Amniotic epithelial cell (primary cell): Measurements from ENCODE around the gene GHR.
"Not testable (repeated sequence)": the region's sequence is repeated elsewhere in the genome, so short reads cannot be mapped to it uniquely, and the experiment has no call there.

ENCODE experiments used
- DNase-seq: peaks from one replicate; pipeline ENCODE4 v3.0.0-alpha.2; 2010; ENCODE audit warnings: low read depth

The GHR gene

DNA sequence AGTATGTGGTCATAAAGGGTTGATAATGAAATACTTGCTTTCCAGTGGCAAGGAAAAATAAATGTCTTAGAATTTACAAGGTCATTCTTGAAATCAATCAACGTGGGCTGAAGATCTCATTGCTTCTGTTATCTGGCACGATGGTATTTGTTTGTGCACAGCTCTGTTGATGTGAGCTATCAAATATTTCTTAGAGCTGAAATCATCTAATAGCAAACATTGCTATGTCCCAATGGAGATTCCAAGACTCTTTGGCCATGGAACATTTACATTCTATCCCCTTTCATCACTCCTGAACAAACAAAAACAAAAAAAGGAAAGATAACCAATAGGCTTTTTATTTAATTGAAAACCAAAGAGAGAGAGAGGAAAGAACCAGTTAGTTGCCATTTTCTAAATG is 221.9 kb downstream of the GHR start:
- peak; percentile 22 for DNase-seq

DNA sequence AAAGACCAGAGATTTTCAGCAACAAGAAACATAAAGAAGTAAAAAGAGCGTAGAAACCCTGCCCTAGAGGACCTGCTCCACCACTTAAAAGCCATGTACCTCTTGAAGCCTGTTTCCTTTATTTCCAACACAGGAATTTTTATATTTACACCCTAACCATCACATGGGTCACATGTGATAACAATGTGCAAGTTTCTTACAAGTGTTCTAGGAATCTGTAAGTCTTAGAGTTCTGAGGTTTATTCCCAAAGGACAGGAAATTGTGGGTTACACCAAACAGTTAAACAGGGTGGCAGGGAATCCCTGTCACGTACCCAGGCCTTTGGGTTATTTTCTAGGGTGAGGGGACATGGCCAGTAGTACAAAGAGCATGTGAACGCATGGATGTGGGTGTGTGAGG is 224.8 kb downstream of the GHR start:
- DNase-seq = no peak

DNA sequence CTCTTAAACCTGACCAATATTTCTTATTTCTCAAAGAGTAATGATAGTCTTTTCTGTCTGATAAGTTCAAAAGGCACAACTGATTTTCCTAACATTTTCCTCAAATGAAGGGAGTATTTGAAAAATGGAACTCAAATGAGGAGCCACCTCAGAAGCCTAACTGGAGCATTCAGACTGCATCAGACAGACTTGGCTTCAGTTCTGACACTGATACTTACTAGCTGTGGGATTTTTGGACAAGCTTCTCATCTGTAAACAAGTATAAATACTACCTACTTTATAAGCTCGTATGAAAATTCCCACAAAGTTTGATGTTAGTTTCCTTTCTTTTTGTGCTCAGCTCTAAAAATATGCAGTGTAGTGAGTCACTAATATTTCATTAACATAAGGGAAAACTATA is 225.7 kb downstream of the GHR start:
- DNase-seq = no peak

DNA sequence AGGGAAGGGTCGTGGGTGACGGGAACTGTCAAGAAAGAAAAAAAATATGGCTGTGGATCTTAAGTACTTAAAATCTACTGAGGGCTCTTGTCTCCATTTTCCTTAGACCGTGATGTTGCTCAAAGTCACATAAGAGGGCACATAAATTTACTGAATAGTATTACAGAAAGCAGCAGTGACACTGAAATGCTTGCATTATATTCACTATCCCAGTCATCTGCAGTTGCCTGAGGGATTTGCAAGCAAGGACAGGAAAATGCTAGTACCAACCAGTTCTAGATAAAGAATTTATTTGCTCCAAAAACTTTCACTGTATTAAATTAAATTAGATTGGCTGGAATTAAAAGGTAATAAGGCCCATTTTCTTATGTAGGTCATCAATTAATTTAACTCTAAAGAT is 226.8 kb downstream of the GHR start:
- DNase-seq = no peak

DNA sequence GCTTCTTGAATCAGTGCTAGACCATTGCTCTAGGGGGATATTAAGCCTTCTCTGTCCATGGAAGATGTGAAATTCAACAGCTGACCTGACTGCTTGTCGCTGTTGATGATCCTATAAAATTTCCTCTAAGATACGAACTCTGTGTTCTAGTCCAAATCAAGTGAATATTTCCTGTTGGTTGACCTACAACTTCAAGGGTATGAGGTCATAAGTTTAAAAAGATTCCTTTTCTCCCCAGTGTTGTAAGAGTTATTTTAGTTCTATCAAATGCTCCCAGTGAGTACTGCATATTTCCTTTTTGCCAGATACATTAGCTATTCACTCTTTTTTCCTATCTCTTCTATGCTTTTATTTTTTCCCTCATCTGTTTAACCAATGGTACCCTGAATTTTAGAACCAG is 230.5 kb downstream of the GHR start:
- no peak for DNase-seq

DNA sequence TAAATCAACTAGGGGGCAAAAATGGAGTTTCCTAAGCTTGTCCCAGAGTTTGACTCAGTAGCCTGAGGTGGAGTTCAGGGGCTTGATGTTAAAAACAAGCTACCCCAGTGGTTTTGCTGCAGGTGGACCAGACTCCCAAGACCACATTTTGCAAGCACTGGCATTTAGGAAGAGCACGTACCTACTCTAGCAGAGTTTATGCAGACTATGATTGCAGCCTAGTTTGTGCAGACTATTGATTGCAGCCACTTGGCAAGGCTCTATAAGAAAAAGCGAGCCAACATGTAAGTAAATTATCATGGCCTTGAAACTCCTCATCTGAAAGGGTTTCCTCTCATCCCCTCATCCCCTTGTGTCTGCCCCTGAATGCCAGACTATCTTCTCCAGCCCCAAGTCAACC is 231.4 kb downstream of the GHR start:
- no peak for DNase-seq

DNA sequence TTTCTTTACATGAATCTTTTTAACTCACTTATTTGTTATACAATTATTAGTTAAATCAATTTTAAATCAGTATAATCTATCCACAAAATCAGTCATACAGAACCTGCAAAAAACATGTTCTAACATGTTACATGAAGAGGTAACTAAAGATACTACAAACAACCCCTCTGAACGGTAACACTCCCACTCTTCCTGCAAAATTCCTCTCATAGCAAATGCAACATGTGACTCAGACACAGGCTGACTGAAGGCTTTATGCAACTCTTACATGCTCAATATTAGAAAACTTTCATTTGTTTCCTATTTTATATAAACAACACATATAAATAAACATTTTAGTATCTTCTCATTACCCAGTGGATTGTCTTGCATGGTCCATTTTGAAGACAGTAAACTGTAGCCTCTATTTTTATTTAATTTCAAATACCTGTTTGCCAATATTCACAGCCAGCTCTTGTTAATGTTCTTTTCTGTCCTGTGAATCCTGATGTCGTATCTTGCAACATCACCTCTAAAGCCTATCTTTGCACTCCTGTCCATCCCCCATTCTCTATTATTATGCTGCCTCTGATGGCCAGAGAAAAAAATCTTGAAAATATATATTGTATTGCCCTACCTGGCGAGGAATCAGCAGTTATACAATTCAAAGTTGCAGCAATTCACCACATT is 232.9 kb downstream of the GHR start:
- DNase-seq = peak; percentile 41

DNA sequence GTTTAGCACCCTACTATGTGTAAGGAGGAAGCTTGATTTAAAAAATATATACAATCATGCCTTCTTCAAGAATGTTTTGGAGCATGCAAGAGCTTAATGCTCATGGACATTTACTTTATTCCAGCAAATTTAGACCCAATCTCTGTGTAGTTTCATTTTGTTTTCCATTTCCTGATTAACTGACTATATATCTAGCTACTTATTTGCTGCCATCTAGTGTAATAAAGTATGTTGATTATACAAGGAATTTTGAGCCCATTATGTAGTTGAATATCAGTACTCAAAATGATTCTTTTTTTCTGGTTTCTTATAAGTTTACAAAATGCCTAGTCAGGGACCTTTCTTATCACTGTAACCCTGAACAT is 233.4 kb downstream of the GHR start:
- DNase-seq = no peak

DNA sequence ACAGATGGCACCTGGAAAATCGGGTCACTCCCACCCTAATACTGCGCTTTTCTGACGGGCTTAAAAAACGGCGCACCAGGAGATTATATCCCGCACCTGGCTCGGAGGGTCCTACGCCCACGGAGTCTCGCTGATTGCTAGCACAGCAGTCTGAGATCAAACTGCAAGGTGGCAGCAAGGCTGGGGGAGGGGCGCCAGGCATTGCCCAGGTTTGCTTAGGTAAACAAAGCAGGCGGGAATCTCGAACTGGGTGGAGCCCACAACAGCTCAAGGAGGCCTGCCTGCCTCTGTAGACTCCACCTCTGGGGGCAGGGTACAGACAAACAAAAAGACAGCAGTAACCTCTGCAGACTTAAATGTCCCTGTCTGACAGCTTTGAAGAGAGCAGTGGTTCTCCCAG is 236.6 kb downstream of the GHR start:
- not testable (repeated sequence) for DNase-seq

DNA sequence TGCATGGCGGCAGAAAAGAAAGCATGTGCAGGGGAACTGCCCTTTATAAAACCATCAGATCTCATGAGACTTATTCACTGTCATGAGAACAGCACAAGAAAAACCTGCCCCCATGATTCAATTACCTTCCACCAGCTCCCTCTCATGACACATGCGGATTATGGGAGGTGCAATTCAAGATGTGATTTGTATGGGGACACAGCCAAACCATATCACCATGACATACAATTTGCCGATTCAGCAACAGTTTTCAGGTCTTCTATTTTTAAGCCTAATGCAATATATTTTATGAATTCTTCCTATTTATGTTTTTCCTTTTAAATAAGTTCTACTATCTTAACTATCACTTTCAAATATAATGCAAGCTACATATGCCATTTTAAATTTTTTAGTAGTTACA is 242.6 kb downstream of the GHR start:
- no peak for DNase-seq

DNA sequence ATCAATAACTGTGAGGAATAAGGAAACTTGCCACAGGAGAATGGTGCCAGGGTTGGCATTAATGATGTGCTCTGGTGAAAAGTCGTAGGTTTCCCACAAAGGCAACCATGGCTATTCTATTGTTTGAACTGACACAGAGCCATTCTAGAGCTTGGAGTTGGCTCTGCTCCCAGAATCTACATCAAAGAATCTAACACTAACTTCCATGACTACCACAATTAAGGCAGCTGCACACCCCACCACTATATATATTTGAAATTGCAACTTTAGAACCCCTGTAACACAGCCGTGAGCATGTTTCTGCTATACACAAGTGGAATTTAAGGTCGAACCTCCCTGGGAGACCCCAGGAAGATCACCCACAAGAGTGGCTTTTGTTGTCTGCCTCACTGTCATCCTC is 243.6 kb downstream of the GHR start:
- DNase-seq = no peak

DNA sequence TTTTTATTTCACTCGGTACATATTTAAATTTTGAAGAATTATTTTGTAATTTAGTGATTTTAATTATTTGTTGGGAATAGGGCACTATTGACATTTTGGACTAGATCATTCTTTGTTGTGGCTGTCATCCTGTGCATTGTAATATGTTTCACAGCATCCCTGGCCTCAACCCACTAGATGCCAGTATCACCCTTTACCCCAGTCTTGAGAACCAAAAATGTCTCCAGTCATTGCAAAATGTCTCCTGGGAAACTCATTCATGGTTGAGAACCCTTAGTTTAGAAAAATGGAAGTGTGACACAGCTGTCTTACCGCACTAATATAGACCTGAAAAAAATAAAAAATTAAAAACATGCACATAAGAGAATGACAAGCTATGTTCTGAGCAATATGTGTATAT is 245.0 kb downstream of the GHR start:
- DNase-seq = no peak

DNA sequence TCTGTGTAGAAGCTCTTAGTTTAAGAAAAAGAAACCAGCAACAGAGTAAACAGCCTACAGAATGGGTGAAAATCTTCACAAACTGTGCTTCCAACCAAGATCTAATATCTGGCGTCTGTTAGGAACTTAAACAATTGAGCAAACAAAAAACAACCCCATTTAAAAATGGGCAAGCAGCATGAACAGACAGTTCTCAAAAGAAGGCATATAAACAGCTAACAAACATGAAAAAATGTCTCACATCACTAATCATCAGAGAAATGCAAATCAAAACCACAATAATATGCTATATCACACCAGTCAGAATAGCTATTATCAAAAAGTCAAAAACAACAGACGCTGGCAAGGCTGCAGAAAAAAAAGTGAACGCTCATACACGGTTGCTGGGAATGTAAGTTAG is 249.7 kb downstream of the GHR start:
- no peak for DNase-seq

DNA sequence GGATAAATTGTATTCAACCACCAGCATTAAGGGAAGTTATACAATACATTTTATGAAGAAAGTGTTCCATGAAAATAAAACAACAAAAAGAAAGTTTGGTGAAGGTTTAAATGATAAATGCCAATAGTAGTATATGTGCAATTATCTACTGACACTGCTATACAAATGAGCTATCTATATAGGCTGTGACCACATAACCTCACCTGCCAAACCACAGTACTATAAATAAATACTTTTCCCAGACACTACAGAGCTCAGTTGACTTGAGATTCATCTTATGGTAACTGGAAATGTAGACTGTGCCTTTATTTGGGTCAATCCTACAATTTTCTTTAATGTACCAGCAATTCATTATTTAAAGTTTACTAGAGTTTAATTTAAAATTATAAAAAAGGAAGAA is 252.4 kb downstream of the GHR start:
- DNase-seq = no peak

DNA sequence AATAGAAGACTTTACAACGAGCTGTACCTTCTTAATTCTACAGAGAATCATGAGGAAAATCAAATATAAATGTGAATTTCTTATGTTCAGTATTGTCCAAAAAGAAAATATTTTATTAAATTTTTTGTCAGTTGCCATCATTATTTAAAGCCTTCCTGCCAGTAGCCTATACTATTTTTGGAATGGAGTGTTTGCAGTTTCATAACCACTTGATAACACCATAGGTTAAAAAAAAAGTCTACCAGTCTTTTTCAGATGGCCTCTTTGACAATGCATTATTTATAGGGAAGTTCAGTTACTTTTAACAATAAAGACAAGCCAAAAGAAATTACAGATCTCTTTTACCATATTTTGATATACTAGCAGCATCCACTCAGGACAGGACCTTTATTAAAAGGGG is 253.1 kb downstream of the GHR start:
- no peak for DNase-seq

DNA sequence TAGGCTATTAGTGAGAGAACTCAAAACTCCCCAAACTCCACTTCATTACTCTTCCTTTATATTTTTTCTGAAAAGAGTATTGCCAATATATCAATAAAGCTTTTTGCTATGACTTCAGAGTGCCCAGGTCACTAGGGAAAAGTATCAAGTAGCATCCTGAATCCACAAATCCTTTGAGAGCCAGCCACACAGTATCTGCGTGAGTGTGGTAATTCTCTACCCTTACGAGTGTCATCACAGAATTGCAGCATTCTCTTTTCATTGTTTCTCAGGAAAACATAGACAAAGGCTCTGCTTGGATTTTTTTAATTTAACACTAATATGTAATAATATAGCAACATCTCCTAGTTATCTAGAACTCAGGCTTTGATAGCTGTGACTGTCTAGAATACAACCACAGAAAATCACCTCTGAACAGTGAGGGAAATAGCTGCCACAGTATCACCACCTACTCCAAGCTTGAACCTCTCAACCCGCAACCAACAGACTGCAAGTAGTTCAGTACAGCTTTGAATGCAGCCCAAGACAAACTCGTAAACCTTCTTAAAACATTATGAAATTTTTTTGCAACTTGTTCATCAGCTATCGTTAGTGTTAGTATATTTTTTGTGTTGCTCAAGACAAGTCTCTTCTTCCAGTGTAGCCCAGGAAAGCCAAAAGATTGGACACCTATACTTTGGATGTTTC is 254.1 kb downstream of the GHR start:
- no peak for DNase-seq

DNA sequence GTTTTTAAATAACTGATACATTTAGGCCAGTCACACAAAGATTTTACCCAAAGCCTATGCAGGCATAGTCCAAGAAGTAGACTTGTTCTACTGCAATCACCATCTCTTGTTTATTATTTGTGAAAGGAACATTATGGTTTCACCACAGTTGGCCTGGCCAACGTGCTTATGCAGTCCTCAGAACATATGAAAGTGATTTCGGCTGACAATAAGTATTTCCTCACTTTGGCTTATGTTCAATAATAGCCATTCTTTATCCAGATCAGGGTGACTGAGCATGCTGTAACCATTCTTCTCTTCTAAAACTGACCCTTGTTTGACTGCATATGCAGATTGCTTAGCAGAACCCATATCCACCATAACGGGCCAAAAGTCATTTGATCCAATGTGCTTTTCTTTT is 256.8 kb downstream of the GHR start:
- DNase-seq = no peak

DNA sequence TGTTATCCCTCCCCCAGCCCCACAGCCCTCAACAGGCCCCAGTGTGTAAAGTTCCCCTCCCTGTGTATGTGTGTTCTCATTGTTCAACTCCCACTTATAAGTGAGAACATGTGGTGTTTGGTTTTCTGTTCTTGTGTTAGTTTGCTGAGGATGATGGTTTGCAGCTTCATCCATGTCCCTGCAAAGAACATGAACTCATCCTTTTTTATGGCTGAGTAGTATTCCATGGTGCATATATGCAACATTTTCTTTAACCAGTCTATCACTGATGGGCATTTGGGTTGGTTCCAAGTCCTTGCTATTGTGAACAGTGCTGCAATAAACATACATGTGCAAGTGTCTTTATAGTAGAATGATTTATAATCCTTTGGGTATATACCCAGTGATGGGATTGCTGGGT is 261.8 kb downstream of the GHR start:
- not testable (repeated sequence) for DNase-seq

DNA sequence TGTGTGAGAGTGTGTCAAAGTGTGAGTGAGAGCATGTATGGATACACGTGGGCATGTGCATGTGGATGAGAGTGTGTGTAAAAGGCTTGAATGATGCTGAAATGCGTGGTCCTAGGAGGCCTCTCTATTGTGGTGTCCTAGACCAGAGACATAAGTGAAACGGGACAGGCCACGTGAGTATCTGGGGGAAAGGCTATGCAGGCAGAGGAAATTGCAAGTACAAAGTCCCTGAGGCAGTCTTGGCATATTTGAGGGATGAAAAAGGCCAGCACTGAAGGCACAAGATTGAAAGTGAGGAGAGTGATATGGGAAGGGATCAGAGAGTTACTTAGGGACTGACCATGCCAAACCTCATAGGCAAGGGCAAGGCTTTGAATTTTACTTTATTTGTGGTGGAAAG is 266.2 kb downstream of the GHR start:
- no peak for DNase-seq

DNA sequence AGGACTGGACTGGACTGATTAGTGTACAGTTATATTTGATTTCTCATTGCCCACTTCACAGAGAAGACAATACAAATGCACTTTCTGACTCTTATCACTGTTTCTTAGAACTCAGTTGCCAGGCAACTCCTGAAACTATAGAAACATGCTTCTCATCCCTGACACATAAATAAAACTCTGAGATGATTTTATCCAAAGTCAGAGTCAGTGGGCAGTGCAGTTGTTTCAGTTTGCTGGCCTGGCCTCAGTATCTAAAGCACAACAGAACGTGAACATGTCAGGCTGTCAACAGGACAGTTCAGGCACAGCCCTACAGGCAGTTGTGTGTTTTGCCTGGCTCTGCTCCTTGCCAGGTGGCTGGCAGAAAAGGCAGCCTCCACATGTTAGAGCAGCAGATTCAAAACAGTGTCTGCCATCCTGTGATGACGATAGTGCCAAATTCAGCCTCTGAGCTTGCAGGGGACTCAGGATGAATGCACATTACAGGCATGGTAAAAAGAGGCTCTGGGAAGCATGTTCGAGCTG is 268.2 kb downstream of the GHR start:
- peak; percentile 68 for DNase-seq

DNA sequence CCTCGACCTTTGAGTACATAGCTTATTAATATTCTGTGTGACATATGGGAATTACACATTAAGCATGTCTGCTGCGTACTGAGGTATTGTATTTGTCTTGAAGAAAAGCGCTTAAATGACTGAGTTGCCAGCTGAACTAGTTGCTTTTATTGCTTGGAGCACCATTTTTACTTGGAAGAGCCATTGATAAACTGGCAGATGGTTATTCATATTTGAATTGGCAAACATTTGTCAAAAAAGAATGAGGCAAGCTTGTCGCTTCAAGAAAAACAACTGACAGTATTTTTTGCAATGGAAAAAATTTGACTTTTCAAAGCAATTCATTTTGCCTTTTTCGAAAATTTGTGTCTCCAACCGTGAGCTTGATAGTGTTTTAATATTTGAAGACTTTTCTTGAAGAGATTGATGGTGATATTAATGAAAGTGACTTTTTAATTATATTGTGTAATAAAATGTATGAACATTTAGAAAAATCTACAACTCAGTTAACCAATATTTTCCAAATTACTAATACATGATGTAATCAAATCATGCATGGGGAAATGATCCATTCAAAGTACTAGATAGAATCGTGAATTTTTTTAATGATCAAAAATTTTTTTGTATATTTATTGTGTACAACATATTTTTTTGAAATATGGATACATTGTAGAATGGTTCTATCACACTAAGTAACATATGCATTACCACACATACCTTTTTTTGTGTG is 278.3 kb downstream of the GHR start:
- DNase-seq = no peak

DNA sequence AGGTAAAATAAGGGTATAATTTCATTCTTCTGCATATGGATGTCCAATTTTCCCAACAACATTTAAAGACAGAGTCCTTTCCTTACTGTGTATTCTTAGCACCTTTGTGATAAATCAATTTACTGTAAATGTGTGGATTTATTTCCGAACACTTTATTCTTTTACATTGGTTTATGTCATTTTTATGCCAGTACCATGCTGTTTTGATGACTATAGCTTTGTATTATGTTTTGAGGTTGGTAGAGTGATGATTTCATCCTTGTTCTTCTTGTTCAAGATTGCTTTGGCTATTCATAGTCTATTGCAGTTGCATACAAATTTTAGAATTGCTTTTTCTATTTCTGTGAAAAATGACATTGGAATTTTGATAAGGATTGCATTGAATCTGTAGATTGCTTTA is 280.0 kb downstream of the GHR start:
- DNase-seq = no peak

DNA sequence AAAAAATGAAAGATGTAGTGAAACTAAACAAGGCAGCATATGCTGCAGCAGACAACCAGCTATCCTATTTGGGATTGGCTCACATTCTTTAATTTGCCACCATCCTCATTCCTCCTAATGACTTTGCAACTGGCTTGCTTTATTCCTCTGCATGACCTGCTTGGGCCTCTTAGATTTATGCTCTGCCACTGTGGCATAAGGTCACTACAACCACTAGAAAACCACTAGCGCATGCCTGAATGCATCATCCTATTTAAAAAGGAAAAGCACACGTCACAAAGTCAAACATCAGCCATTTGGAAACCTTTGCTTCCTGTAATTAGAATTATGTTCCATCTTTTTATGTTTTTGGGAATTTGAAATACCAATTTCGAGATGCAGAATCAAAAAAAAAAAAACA is 292.5 kb downstream of the GHR start:
- DNase-seq = peak; percentile 79
